Brain microvascular endothelial cell (primary cell): ENCODE results near the gene ADIPOQ.
"Not testable (repeated sequence)": the region's sequence is repeated elsewhere in the genome, so short reads cannot be mapped to it uniquely, and the experiment has no call there.

Experiments used
- DNase-seq: peaks from one replicate; pipeline ENCODE4 v3.0.0-alpha.2; 2020
- H3K27ac ChIP-seq: fragments of 250-450 bp; sonication (Bioruptor Pico); 2 replicates; pipeline ENCODE4 v1.5.1; 2020; ENCODE audit warnings: mild to moderate bottlenecking, moderate library complexity
- H3K27me3 ChIP-seq: fragments of 250-450 bp; sonication (Bioruptor Pico); replicated peaks from 2 replicates; pipeline ENCODE4 v1.5.1; 2020; ENCODE audit warnings: mild to moderate bottlenecking
- H3K36me3 ChIP-seq: fragments of 250-450 bp; sonication (Bioruptor Pico); replicated peaks from 2 replicates; pipeline ENCODE4 v1.5.1; 2020; ENCODE audit warnings: mild to moderate bottlenecking
- H3K4me3 ChIP-seq: 2 replicates; pipeline ENCODE4 v1.5.1; 2011; ENCODE audit warnings: low read depth, mild to moderate bottlenecking, control low read depth, low read length, moderate library complexity
- in situ Hi-C: cut with HindIII; loops from 2 replicates; pipeline ENCODE4 v1.10.0; 2017; ENCODE audit warnings: low sequenced_read_pairs, low pct_ligation_motif_present
- TF ChIP-seq, protein P1 (sequence below): IDR thresholded peaks from 2 replicates; pipeline ENCODE4 v1.5.1; 2011; ENCODE audit warnings: low read depth, mild to moderate bottlenecking, moderate library complexity, low read length, control low read depth, inconsistent platforms; ENCODE audit errors: missing control alignments

Gene ADIPOQ

DNA sequence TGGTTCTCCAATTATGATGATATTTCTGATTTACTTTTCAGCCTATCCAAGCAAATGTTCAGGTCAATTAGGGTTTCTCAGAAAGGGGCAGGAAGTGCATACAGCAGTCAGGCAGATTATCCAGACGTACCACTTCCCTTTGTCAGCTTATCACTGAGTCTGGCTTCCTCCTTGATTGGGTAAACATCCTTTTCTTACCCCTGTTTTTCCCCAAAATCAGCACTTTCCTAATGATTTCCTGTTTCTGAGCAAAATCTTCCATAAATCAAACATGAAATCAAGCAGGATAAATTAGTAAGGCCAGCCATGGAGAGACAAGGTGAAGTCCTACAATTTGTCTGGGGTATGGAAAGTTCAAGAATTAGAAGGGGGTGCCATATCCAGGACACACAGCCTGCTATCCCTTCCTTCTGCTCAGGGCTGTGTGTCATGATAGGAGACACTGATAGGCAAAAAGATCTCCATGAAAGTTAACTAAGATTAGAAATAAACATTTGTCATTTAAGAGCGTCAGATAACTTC, 29.0 kb downstream of the ADIPOQ start:
- DNase-seq = no peak
- H3K36me3 ChIP-seq = no peaks in the 10 kb centered on the region
- no peaks in the 10 kb centered on the region for H3K27me3 ChIP-seq
- no peak overlapping the region for H3K4me3 ChIP-seq
- TF ChIP-seq, protein P1, sequence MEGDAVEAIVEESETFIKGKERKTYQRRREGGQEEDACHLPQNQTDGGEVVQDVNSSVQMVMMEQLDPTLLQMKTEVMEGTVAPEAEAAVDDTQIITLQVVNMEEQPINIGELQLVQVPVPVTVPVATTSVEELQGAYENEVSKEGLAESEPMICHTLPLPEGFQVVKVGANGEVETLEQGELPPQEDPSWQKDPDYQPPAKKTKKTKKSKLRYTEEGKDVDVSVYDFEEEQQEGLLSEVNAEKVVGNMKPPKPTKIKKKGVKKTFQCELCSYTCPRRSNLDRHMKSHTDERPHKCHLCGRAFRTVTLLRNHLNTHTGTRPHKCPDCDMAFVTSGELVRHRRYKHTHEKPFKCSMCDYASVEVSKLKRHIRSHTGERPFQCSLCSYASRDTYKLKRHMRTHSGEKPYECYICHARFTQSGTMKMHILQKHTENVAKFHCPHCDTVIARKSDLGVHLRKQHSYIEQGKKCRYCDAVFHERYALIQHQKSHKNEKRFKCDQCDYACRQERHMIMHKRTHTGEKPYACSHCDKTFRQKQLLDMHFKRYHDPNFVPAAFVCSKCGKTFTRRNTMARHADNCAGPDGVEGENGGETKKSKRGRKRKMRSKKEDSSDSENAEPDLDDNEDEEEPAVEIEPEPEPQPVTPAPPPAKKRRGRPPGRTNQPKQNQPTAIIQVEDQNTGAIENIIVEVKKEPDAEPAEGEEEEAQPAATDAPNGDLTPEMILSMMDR = no peak
- in situ Hi-C loops = no loop called here
- no peak overlapping the region for H3K27ac ChIP-seq

DNA sequence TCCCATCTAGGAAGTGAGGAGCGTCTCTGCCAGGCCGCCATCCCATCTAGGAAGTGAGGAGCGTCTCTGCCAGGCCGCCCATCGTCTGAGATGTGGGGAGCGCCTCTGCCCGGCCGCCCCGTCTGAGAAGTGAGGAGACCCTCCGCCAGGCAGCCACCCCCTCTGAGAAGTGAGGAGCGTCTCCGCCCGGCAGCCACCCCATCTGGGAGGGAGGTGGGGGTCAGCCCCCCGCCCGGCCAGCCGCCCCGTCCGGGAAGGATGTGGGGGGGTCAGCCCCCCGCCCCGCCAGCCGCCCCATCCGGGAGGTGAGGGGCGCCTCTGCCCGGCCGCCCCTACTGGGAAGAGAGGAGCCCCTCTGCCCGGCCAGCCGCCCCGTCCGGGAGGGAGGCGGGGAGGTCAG, 31.3 kb downstream of the ADIPOQ start:
- H3K4me3 ChIP-seq, in situ Hi-C loops, H3K36me3 ChIP-seq, H3K27me3 ChIP-seq, DNase-seq, H3K27ac ChIP-seq: not testable (repeated sequence)

DNA sequence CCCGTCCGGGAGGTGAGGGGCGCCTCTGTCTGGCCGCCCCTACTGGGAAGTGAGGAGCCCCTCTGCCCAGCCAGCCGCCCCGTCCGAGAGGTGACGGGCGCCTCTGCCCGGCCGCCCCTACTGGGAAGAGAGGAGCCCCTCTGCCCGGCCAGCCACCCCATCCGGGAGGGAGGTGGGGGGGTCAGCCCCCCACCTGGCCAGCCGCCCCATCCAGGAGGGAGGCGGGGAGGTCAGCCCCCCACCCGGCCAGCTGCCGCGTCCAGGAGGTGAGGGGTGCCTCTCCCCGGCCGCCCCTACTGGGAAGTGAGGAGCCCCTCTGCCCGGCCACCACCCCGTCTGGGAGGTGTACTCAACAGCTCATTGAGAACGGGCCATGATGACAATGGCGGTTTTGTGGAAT, 31.7 kb downstream of the ADIPOQ start:
- H3K27me3 ChIP-seq, H3K4me3 ChIP-seq, H3K36me3 ChIP-seq, DNase-seq, H3K27ac ChIP-seq, in situ Hi-C loops: not testable (repeated sequence)

DNA sequence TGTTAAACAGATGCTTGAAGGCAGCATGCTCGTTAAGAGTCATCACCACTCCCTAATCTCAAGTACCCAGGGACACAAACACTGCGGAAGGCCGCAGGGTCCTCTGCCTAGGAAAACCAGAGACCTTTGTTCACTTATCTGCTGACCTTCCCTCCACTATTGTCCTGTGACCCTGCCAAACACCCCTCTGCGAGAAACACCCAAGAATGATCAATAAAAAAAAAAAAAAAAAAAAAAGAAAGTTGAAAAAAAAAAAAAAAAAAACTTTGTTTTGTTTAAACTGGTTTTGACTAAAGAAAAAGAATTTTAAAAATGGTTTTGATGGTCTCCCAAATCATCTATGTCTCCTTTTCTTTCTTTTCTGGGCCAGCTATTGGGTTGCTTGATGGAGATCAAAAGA, 32.3 kb downstream of the ADIPOQ start:
- H3K27me3 ChIP-seq, H3K4me3 ChIP-seq, in situ Hi-C loops: not testable (repeated sequence)

DNA sequence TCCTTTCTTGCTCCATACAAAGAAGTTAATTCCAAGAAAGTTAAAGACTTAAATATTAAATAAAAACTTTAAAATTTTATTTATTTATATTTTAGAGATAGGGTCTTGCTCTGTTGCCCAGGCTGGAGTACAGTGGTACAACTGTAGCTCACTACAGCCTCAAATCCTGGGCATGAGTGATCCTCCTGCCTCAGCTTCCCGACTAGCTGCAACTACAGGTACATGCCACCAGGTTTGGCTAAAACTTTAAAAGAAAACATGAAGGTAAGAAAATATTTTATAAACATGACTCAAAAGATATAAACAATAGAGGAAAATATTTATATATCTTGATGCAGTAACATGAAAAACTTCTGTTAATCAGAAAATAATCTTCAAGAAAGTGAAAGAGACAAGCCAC, 33.2 kb downstream of the ADIPOQ start:
- TF ChIP-seq, protein P1 = peak; percentile 11
- no peak overlapping the region for H3K4me3 ChIP-seq
- no peak for DNase-seq
- in situ Hi-C loops = no loop called here
- H3K27ac ChIP-seq = no peak overlapping the region
- H3K27me3 ChIP-seq = no peaks in the 10 kb centered on the region
- no peaks in the 10 kb centered on the region for H3K36me3 ChIP-seq

More for the DNA sequence above, 32.3 kb downstream of the ADIPOQ start:
- H3K36me3 ChIP-seq, DNase-seq, H3K27ac ChIP-seq: not testable (repeated sequence)

DNA sequence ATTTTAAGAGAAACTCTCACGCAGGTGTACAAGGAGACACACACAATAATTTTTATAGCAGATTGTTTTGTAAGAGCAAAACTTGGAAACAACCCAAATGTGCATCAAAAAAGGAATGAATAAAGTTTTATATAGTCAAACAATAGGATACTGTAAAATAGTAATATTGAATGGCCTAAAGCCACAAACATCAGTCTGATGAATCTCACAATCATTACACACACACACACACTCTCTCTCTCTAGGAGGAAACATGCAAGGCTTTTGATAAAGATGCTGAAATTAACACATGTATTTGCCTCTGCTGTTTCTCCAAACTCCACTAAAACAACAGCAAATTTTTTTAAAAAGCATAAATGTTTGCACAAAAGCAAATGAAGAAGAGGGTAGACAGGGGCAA, 37.3 kb downstream of the ADIPOQ start:
- Histone ChIP-seq H3K36me3 (no peaks in the 10 kb centered on the region), H3K27me3 (no peaks in the 10 kb centered on the region), H3K4me3 (no peak overlapping the region), H3K27ac (no peak overlapping the region)
- in situ Hi-C loops = no loop called here
- TF ChIP-seq, protein P1 = no peak
- no peak for DNase-seq

DNA sequence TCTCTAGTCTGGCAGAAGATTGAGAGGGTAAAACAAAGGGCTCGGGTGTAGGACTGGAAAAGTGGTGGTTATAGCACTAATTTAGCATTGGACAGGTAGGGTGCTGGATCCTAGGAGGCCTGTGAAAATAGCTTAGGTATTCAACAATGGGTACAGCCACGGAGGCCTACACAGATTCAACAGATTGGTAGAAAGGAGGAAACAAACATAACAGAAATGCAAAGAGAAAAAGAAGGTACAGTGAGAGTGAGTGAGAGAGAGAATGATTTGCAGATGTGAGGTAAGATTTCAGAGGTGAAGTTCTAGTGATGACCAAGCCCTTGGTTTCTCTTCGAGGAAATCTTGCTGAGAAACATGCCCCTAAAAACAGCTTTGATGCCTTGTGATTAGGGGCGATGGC, 37.9 kb downstream of the ADIPOQ start:
- DNase-seq = no peak
- TF ChIP-seq, protein P1 = no peak
- Histone ChIP-seq H3K27me3 (no peaks in the 10 kb centered on the region), H3K36me3 (no peaks in the 10 kb centered on the region), H3K4me3 (no peak overlapping the region), H3K27ac (no peak overlapping the region)
- in situ Hi-C loops = no loop called here
